Skin epidermis (tissue), 12 donors: ENCODE results near the gene BCL7A.
A peak's percentile ranks its signal among the peaks of the same experiment; 100 is the strongest.

Source experiments
- H3K27ac ChIP-seq, 21 experiments: fragments of 200-600 bp; sonication (generic) in 11 of 21; one replicate each; pipeline ENCODE4 v1.5.0; 2020; ENCODE audit warnings: mild to moderate bottlenecking in 3 of 21, inconsistent platforms in 2 of 21, moderate library complexity in 2 of 21
- H3K4me3 ChIP-seq, 7 experiments: fragments of 200-600 bp; sonication (generic) in 2 of 7; one replicate each; pipeline ENCODE4 v1.5.0; 2020; ENCODE audit warnings: inconsistent platforms in 2 of 7, mild to moderate bottlenecking in 2 of 7, moderate library complexity in 1 of 7

BCL7A gene

DNA sequence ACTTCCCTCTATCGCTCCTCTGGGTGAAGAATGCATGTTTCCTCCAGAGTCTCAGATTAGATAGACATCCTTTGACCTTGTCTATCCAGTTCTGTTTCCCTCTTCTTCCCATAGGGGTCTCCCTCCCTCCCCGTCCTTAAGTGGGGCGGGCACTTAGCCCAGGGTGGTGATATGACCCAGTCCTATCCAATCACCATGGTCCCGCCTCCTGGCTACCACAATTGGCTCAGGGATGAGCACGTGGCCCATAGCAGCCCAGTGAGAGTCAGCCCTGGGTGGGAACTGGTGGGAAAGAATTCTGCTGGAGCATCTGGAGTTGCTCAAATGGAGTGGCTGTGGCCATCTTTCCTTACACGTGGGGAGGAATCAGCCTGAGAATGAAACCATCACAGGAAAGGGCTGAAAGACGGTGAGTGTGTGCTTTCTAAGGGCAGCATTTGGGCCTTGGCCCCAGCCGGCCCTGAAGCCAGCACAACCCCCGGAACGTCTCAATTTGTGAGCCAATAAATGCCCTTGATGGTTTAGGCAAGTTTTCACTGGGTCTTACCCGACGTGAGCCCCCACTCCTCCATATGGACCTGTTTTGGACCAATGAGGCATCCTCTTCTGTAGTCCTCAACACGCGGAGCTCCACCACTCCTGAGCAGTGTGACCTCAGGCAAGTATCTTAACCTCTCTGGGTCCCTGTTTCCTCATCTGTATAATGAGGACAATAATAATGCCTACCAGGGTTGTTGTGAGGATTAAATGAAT lies 42.5 kb downstream of the BCL7A start:
- Histone ChIP-seq H3K4me3 (no peak overlapping the region), H3K27ac (peak overlapping the region in 14 of 21 experiments; percentile 35 to 76 (median 68))

DNA sequence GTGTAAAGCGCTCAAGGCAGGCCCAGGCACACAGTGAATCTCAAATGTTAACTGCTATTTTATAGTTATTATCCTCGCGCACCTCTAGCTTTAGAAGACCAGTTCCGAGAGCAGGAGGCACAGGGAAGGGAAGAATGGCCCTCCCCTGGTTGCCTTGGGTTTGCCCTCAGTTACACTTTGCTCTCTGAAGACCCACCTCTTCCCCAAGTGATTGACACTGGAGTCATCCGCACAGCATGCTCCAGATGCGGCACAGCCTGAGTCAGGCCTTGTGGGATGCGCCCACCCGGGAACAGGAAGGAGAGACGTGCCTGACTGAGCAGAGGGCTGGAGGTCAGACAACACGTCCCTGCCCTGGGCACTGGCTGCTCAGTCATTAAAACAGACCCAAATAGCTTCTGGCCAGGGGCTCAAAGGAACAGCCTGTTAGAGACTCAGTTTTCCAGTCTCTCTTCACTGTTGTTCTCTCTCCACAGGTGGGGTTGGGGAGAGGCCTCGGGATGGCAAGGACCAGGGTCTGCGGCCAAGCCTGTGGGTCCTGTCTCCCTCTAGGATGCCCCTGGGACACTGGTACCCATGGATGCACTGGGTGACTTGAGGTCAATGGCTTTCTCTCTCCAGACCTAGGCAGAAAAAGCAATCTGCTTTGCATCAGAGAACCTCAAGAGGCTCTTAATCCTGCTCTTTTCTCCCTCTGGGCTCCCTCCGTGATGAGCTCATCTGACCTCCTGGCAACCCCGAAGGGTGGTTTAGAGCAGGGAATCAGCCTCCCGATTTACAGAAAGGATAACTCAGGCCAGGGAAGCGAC lies 43.3 kb downstream of the BCL7A start:
- Histone ChIP-seq H3K4me3 (no peak overlapping the region), H3K27ac (peak overlapping the region in 12 of 21 experiments; percentile 1 to 76 (median 58))

DNA sequence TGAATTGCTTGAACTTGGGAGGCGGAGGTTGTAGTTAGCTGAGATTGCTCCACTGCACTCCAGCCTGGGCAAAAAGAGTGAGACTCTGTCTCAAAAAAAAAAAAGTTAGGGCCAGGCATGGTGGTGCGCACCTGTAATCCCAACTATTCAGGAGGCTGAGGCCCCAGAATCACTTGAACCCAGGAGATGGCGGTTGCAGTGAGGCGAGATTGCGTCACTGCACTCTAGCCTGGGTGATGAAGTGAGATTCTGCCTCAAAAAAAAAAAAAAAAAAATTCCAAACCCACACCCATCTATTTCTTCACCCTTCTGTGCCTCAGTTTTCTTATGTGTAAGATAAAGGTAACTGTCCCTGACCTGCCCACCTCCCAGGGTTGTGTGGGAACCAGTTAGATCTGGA lies 45.9 kb downstream of the BCL7A start:
- no peak overlapping the region for H3K27ac ChIP-seq
- H3K4me3 ChIP-seq = no peak overlapping the region

DNA sequence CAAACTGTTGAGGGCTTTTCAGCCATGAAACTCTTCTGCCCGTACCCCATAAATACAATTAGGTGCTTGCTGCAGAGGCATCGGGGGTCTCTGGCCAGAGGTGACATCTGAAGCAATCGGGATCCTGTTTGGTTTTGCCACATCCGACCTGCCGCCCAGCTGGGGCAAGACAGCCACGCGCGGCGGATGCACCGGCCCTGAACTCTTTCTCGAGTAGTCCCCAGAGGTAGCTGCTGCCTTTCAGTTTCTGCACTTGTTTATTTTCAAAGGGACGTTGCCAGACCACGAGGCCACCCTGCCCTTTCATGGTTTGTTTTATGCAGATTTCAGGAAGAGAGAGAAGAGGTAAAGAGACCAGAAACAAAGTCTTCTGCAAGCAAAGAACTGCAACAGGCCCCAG lies 46.3 kb downstream of the BCL7A start:
- H3K4me3 ChIP-seq = no peak overlapping the region
- peak overlapping the region in 2 of 21 experiments; percentile 7 to 36 for H3K27ac ChIP-seq

- Histone ChIP-seq H3K27ac (no peak overlapping the region), H3K4me3 (no peak overlapping the region)
Measured at GRCh38 chr12:122072031-122072970, 50.6 kb downstream of the BCL7A start.

DNA sequence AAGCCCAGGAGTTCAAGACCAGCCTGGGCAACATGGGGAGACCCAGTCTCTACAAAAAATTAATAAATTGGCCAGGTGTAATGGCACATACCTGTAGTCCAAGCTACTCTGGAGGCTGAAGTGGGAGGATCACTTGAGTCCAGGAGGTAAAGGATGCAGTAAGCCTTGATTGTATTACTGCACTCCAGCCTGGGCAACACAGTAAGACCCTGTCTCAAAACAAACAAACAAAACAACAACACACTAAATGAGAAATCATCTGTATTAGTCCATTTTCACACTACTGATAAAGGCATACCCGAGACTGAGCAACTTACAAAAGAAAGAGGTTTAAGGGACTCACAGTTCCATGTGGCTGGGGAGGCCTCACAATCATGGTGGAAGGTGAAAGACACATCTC lies 52.1 kb downstream of the BCL7A start:
- Histone ChIP-seq H3K27ac (no peak overlapping the region), H3K4me3 (no peak overlapping the region)

- no peak overlapping the region for H3K27ac ChIP-seq
- no peak overlapping the region for H3K4me3 ChIP-seq
Measured at GRCh38 chr12:122076743-122077495, 55.2 kb downstream of the BCL7A start.

DNA sequence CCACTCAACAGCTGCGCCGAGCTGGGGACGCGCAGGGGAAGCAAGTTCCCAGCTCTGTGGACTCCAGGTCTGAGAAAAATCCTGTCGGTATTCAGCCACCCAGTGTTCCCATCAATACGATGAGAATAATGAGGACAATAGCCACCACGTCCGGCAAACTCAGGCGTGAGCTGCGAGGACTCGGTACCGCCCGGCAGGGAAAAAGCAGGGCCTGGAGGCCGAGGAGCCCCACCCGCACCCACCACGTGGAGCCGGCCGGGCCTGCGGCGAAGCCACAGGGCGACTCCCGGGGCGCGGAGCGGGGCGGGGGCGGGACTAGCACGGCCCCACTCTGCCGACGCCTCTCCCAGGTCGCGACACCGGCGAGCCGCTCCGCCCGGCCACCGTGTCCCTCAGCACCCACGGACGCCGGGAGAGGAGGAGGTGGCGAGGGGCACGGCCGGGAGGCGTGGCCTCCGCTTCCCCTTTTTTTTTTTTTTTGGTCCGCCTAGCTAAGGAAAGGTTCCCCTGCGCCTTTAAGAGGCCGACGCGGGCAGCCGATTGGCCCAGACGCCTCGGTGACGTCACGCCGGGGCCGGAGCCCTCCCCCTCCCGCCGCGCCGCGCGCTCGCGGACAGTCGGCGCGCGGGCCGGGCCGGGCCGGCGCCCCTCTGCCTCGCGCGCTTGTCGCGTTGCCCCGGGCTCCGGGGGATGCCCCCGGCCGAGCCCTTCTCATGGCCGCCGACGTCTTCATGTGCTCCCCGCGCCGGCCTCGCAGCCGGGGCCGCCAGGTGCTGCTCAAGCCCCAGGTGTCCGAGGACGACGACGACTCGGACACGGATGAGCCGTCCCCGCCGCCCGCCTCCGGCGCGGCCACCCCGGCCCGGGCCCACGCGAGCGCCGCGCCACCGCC lies 56.7 kb downstream of the BCL7A start, which contains the start of gene MLXIP:
Gene MLXIP (plus strand): TSS at position 616 of the 892 bp plus-strand sequence. CDS start 98 bp downstream, at position 714.
- Histone ChIP-seq H3K4me3 (peak within 1 kb of the TSS; percentile 44 to 76 (median 66)), H3K27ac (peak within 1 kb of the TSS; percentile 47 to 94 (median 86))

DNA sequence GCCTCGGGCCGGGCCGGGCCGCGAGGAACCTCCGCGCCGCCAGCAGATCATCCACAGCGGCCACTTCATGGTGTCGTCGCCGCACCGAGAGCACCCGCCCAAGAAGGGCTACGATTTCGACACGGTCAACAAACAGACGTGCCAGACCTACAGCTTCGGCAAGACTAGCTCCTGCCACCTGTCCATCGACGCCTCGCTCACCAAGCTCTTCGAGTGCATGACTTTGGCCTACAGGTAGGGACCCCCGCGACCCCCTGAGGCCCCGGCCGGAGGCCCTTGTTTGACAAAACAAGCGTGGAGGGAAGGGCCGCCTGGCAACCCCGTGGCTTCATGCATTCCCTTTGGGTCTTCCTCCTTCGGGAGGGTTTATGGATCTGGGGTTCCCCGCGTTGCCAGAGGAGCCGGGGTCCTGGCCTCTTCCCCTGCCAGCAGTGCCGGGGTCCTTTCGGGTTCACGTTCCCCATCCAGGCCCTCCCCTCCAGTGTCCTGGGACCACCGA lies 57.4 kb downstream of the BCL7A start:
- peak overlapping the region; percentile 45 to 94 (median 86) for H3K27ac ChIP-seq
- H3K4me3 ChIP-seq = peak overlapping the region; percentile 44 to 76 (median 66)

DNA sequence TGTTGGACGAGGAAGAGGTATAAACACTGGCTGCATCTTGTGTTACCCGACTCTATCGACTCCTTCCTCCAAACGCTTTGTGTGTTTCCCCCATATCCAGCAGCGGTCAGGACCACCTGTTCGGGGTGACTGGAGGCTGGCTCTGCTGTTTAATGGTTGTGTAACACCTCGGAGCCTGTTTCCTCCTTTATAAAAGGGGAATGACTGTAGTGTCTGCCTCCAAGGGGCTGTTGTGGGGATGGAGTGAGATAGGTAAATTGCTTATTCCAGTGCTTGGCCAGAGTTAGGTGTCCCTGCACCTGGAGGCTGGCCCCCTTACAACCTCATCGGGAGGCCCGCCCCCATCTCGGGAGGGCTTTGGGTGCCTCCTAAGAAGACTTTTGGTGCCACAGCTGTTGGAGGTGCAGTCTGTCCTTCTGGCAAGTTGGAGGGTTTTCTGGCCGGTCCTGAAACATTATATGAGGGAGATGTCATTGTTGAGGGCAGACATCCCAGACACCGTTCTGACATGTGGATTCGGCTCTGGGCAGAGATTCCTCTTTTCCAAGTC lies 57.9 kb downstream of the BCL7A start:
- peak overlapping the region in 20 of 21 experiments; percentile 27 to 94 (median 86) for H3K27ac ChIP-seq
- peak overlapping the region; percentile 44 to 76 (median 66) for H3K4me3 ChIP-seq

GRCh38 chr12:122080149-122081082 lies 58.7 kb downstream of the BCL7A start:
- Histone ChIP-seq H3K27ac (peak overlapping the region in 20 of 21 experiments; percentile 10 to 94 (median 86)), H3K4me3 (peak overlapping the region; percentile 44 to 76 (median 66))

DNA sequence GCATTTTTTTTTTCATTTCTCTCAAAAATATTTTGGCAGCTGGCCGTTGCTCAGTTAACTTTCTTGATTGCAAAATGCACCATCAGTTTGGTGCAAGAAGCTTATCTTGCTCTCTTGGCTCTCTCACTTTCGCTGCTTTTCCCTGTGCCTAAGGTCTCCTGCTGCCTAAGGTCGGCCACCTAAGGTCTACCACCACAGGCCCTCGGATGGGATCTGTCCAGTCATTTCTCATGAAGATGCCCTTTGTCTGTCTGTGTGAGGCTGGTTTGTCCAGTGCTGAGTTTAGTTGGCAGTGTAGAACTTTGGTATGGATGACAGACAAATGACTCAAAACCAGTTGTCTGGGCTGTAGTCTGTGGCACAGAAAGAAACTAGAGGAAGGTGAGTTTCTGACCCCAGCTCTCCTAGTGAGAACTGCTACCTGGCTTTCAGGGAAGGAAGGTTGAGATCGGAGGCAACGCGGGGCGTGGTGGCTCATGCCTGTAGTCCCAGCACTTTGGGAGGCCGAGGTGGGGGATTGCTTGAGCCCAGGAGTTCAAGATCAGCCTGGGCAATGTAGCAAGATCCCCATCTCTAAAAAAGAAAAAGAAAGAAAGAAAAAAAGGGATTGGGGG lies 59.5 kb downstream of the BCL7A start:
- Histone ChIP-seq H3K27ac (peak overlapping the region in 20 of 21 experiments; percentile 10 to 94 (median 83)), H3K4me3 (peak overlapping the region; percentile 44 to 76 (median 66))

DNA sequence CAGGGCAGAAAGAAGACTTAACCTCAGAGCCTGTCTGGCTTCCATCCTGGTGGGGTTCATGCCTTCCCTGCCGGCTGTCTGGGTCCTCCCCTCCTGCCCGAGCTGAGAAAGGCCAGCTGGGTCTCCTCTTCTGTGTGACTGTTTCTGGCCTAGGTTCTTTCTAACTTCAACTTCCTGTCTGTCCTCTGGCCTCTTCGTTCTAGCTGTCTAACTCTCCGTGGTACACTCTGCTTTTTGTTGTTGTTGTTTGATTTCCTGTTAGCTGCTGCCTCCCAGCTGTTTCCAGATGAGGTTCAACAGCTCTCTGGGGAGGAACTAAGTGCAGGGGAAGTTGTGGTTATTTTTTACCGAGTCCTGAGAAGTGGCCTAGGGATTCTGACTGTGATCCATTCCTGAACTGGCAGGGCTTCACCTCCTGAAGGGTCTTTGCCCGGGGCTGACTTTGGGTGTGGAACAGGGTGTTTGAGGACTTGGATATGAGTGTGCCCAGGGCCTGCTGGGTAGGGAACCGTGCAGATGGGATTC lies 60.1 kb downstream of the BCL7A start:
- peak overlapping the region in 20 of 21 experiments; percentile 23 to 94 (median 83) for H3K27ac ChIP-seq
- peak overlapping the region in 5 of 7 experiments; percentile 10 to 76 (median 66) for H3K4me3 ChIP-seq

DNA sequence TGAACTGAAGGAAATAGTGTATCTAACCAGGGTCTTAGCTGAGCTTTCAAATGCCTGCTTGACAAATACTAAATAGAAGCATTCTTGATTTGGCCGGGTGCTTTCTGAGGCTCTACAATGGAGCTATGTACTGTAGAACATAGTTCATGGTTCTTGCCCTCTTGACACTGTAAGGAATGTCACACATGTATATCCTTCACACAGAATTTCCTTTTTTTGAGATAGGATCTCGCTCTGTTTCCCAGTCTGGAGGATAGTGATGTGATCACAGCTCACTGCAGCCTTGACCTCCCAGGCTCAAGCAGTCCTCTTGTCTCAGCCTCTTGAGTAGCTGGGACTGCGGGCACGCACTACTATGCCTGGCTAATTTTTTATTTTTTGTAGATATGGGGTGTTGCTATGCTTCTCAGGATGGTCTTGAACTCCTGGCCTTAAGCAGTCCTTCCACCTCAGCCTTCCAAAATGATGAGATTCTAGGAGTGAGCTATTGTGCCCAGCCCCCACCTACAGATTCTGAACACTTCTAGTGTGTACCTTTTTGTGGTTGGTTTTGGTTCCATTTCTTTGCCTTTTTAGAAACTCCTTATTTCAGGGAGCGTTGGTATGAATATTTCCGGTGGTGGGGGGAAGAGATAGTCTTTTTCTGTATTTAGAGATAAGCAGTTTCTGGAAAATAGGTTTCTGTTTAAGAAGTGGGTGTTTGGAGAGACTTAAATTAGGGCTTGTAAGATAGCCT lies 61.1 kb downstream of the BCL7A start:
- Histone ChIP-seq H3K4me3 (no peak overlapping the region), H3K27ac (peak overlapping the region in 11 of 21 experiments; percentile 10 to 94 (median 86))

DNA sequence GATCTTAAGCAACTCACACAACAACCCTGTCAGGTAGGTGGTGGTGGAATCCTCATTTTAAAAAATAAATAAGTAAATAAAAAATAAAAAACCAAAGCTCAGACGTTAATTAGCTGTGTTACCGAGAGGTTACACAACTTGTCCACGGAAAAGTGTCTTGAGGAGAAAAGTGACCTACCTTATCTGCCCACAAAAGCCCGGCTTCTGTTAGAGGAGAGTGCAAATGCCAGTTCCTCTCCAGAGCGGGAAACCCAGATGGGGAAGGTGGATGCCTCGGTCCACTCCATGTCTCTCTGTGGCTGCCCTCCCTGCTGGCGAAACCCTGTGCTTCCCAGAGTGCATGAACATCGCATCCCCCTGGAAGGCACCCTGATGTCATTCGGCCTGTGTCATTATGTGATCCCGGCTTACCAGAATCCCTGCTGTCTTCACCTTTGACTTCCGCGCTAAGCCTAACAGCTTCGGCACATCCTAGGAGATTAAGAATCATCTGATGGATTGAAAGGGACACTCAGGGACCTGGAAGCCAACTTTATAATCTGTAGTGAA lies 63.2 kb downstream of the BCL7A start:
- H3K27ac ChIP-seq = no peak overlapping the region
- H3K4me3 ChIP-seq = no peak overlapping the region
